IMR-90 (cell line): ENCODE results near the gene NCK1.

ENCODE experiments used
- CEBPB ChIP-seq: IDR thresholded peaks from 2 replicates; pipeline ENCODE4 v1.6.1; 2012; ENCODE audit warnings: low read depth, low read length, improper control_type of control experiment
- MAZ ChIP-seq: IDR thresholded peaks from 2 replicates; pipeline ENCODE4 v1.6.1; 2012; ENCODE audit warnings: low read depth, mild to moderate bottlenecking, low read length, improper control_type of control experiment, moderate library complexity, borderline replicate concordance
- POLR2A ChIP-seq: IDR thresholded peaks from 2 replicates; pipeline ENCODE4 v1.6.1; 2012; ENCODE audit warnings: mild to moderate bottlenecking, low read depth, low read length
- RCOR1 ChIP-seq: IDR thresholded peaks from 2 replicates; pipeline ENCODE4 v1.6.1; 2012; ENCODE audit warnings: mild to moderate bottlenecking, low read length, improper control_type of control experiment; ENCODE audit not compliant: insufficient replicate concordance
- TF ChIP-seq, protein P1 (sequence below): conservative IDR thresholded peaks from 2 replicates; pipeline ENCODE4 v1.5.1; 2012; ENCODE audit warnings: mild to moderate bottlenecking, low read depth, low read length, improper control_type of control experiment
- TF ChIP-seq, protein P2 (sequence below): fragments of 150-350 bp; IDR thresholded peaks from 2 replicates; pipeline ENCODE4 v1.6.1; 2017; ENCODE audit warnings: mild to moderate bottlenecking, antibody characterized with exemption, low read length, low read depth

DNA sequence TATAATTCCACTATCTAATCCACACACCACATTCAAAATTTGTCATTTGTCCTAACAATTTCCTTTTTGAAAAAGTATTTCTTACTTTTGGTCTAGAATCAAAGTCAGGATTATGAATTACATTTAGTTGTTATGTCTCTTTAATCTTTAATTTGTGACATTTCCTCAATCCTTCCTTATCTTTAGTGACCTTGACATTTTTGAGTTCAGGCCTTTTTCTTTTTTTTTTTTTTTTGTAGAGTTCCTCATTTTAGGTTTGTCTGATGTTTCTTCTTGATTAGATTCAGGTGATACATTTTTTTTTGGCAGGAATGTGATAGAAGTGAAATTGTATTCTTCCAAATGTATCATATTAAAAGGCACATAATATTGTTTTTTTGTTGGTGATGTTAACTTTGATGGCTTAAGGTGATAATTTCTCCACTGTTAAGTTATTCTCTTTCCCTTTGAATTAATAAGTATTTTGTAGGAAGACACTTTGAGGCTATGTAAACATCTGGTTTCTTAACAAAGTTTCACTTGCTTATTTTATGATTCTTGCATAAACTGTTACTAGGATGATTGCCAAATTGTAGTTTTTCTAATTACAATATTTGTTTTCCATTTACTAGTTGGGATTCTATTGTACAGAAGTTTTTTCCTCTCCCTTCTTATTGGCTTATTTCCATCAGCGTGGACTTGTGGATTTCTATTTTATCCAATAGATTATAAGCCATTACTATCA lies 26.8 kb upstream of the NCK1 start:
- TF ChIP-seq RCOR1 (no peak), POLR2A (no peak), MAZ (no peak), CEBPB (no peak)
- TF ChIP-seq, protein P1, sequence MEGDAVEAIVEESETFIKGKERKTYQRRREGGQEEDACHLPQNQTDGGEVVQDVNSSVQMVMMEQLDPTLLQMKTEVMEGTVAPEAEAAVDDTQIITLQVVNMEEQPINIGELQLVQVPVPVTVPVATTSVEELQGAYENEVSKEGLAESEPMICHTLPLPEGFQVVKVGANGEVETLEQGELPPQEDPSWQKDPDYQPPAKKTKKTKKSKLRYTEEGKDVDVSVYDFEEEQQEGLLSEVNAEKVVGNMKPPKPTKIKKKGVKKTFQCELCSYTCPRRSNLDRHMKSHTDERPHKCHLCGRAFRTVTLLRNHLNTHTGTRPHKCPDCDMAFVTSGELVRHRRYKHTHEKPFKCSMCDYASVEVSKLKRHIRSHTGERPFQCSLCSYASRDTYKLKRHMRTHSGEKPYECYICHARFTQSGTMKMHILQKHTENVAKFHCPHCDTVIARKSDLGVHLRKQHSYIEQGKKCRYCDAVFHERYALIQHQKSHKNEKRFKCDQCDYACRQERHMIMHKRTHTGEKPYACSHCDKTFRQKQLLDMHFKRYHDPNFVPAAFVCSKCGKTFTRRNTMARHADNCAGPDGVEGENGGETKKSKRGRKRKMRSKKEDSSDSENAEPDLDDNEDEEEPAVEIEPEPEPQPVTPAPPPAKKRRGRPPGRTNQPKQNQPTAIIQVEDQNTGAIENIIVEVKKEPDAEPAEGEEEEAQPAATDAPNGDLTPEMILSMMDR, result no peak
- TF ChIP-seq, protein P2, sequence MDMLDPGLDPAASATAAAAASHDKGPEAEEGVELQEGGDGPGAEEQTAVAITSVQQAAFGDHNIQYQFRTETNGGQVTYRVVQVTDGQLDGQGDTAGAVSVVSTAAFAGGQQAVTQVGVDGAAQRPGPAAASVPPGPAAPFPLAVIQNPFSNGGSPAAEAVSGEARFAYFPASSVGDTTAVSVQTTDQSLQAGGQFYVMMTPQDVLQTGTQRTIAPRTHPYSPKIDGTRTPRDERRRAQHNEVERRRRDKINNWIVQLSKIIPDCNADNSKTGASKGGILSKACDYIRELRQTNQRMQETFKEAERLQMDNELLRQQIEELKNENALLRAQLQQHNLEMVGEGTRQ, result no peak
